ENCODE data around the gene HTRA2.

HTRA2 gene

GRCh38 chr2:74501335-74502071, 28.2 kb upstream of the HTRA2 start:
- DNase-seq: no peak

- no peak for DNase-seq
These were observed 27.5 kb upstream of the HTRA2 start for GRCh38 chr2:74502147-74502719.

GRCh38 chr2:74502720-74503505, 26.8 kb upstream of the HTRA2 start:
- no peak for DNase-seq

GRCh38 chr2:74503506-74504475, 25.9 kb upstream of the HTRA2 start:
- no peak for DNase-seq

- DNase-seq: no peak
These were observed 25.1 kb upstream of the HTRA2 start for GRCh38 chr2:74504591-74504990.

GRCh38 chr2:74505448-74506246, 24.1 kb upstream of the HTRA2 start:
- no peak for DNase-seq

GRCh38 chr2:74507145-74507925, 22.4 kb upstream of the HTRA2 start, which contains the start of gene PCGF1:
Gene PCGF1, minus strand, starts transcription at chr2:74507695. Its CDS starts 27 bp downstream, at chr2:74507668.
- peak; percentile 100 for DNase-seq

GRCh38 chr2:74507926-74508520, 21.7 kb upstream of the HTRA2 start:
- DNase-seq: no peak

GRCh38 chr2:74510272-74510671, 19.5 kb upstream of the HTRA2 start:
- no peak for DNase-seq

- no peak for DNase-seq
These were observed 18.4 kb upstream of the HTRA2 start for GRCh38 chr2:74511104-74511989.

GRCh38 chr2:74512744-74513604, 16.8 kb upstream of the HTRA2 start:
- no peak for DNase-seq

GRCh38 chr2:74513605-74514367, 15.9 kb upstream of the HTRA2 start:
- no peak for DNase-seq

GRCh38 chr2:74514368-74515270, 15.1 kb upstream of the HTRA2 start, which contains the start of gene TLX2:
Gene TLX2, plus strand, starts transcription at chr2:74514450. Its CDS starts 357 bp downstream, at chr2:74514807.
- no peak for DNase-seq

- DNase-seq: no peak
These were observed 14.3 kb upstream of the HTRA2 start for GRCh38 chr2:74515271-74515980.

GRCh38 chr2:74515981-74516633, 13.6 kb upstream of the HTRA2 start:
- DNase-seq: peak; percentile 82

Measured in activated naive CD4-positive, alpha-beta T cell treated with anti-CD3 and anti-CD28 coated beads, Interleukin-2, amount 50 U/mL, for 16 hours (primary cell).